CD4-positive, alpha-beta memory T cell (primary cell): ENCODE measurements around the gene PCIF1. TPM values are rescaled to one million over a fixed set of nuclear protein-coding genes. Genes with fewer than 3 reads are reported as not detected.

Source experiments
- CTCF ChIA-PET: fragments of 350-600 bp; sonication (Branson Sonifier 250); formaldehyde crosslinking; loops from one replicate; lab custom pipeline; 2021; ENCODE audit warnings: inconsistent platforms; ENCODE audit not compliant: partially characterized antibody; lab: Charles Lee
- POLR2A ChIA-PET: fragments of 350-600 bp; sonication (Branson Sonifier 250); formaldehyde crosslinking; loops from one replicate; lab custom pipeline; 2021; ENCODE audit not compliant: partially characterized antibody; lab: Charles Lee
- DNase-seq, 5 donors: peaks; one replicate each; pipeline versions ENCODE4 v3.0.0 to v3.0.0-alpha.2; 2020 to 2022; ENCODE audit warnings: mixed read lengths in 1 of 5
- H3K27ac ChIP-seq: one replicate; pipeline ENCODE4 v1.7.0; 2013; ENCODE audit warnings: low read depth, low read length
- H3K27me3 ChIP-seq: 2 replicates; pipeline ENCODE4 v1.7.0; 2013; ENCODE audit warnings: mild to moderate bottlenecking, low read length, moderate library complexity; ENCODE audit not compliant: insufficient read depth
- H3K36me3 ChIP-seq: 2 replicates; pipeline ENCODE4 v1.7.0; 2013; ENCODE audit warnings: mild to moderate bottlenecking, low read length, moderate library complexity; ENCODE audit not compliant: insufficient read depth
- H3K4me1 ChIP-seq: 2 replicates; pipeline ENCODE4 v1.7.0; 2013; ENCODE audit warnings: mild to moderate bottlenecking, low read length, moderate library complexity; ENCODE audit not compliant: insufficient read depth
- H3K4me3 ChIP-seq, 2 donors: one replicate each; pipeline ENCODE4 v1.7.0; 2013; ENCODE audit warnings: low read length in 2 of 2, mild to moderate bottlenecking in 1 of 2
- H3K9me3 ChIP-seq, 2 donors: one replicate each; pipeline ENCODE4 v1.7.0; 2013; ENCODE audit warnings: low read length in 2 of 2, control low read depth in 1 of 2; ENCODE audit not compliant: control insufficient read depth in 1 of 2
- H3K27ac Mint-ChIP-seq, 7 donors: one replicate each; pipeline ENCODE4 v1.8.0; 2020 to 2021; ENCODE audit warnings: mixed read lengths in 7 of 7, mild to moderate bottlenecking in 6 of 7, inconsistent platforms in 3 of 7, moderate library complexity in 3 of 7
- H3K27me3 Mint-ChIP-seq, 2 donors: one replicate each; pipeline ENCODE4 v1.8.0; 2020 to 2021; ENCODE audit warnings: mixed read lengths in 2 of 2
- H3K36me3 Mint-ChIP-seq, 2 donors: one replicate each; pipeline ENCODE4 v1.8.0; 2020 to 2021; ENCODE audit warnings: mixed read lengths in 2 of 2, inconsistent platforms in 1 of 2, mild to moderate bottlenecking in 1 of 2
- H3K4me1 Mint-ChIP-seq, 4 donors: one replicate each; pipeline ENCODE4 v1.8.0; 2020 to 2021; ENCODE audit warnings: mixed read lengths in 4 of 4, mild to moderate bottlenecking in 1 of 4
- H3K4me3 Mint-ChIP-seq, 8 donors: one replicate each; pipeline ENCODE4 v1.8.0; 2020 to 2021; ENCODE audit warnings: mixed read lengths in 8 of 8, mild to moderate bottlenecking in 7 of 8, moderate library complexity in 6 of 8, inconsistent platforms in 3 of 8
- H3K9me3 Mint-ChIP-seq, 8 donors: one replicate each; pipeline ENCODE4 v1.8.0; 2020 to 2021; ENCODE audit warnings: mixed read lengths in 8 of 8, mild to moderate bottlenecking in 5 of 8, inconsistent platforms in 3 of 8, moderate library complexity in 1 of 8
- intact Hi-C: fragments of 100-400 bp; cut with micrococcal nuclease; formaldehyde crosslinking; loops from one replicate; pipeline ENCODE4 v1.15.1; 2023
- polyA plus RNA-seq, 2 donors: library from polyadenylated mRNA; unstranded; fragments of 300-500 nt; fragmentation: Illumina TruSeq; gene quantifications; one replicate each; pipeline ENCODE4 v1.2.3, GENCODE V29; 2021
- total RNA-seq, 2 experiments: library from RNA; stranded (reverse); gene quantifications; one replicate each; pipeline ENCODE4 v1.2.3, GENCODE V29; 2021

Gene PCIF1
- total and polyA plus RNA-seq, 4 experiments from 2014 or later, result 63.1 to 83.4 (median 70.2) TPM

GRCh38 chr20:45935416-45936046 is 1.0 kb downstream of the PCIF1 start:
- peaks cover 35% of the 10 kb centered on the region for H3K4me1 ChIP-seq
- peaks cover 40% of the 10 kb centered on the region for H3K36me3 ChIP-seq
- H3K4me3 Mint-ChIP-seq, result peak overlapping the region; percentile 91 to 99 (median 95)
- peaks cover 25 to 49% of the 10 kb centered on the region in 2 donors for H3K36me3 Mint-ChIP-seq
- peak overlapping the region; percentile 91 to 99 (median 96) for H3K27ac Mint-ChIP-seq
- H3K27me3 ChIP-seq, result no peaks in the 10 kb centered on the region
- H3K27ac ChIP-seq, result peak overlapping the region; percentile 99
- H3K27me3 Mint-ChIP-seq, result no peaks in the 10 kb centered on the region
- intact Hi-C loops, result loop anchor here (1.0 kb wide), 7 partner anchors 44 to 429 kb away; partner anchors contain the start of genes ACOT8, CTSA, NEURL2 and UBE2C
- H3K9me3 ChIP-seq, result no peaks in the 10 kb centered on the region
- ChIA-PET POLR2A (interaction anchor here (0.9 to 7.4 kb wide), 34 partner anchors 10 to 1050 kb away, joined by 3 to 245 read pairs (median 8); partner anchors contain the start of genes ACOT8, CTSA, DNTTIP1 and ELMO2), CTCF (interaction anchor here (2.3 to 8.7 kb wide), 2 partner anchors 35 to 46 kb away, joined by 11 to 91 read pairs; partner anchors contain the start of gene ZNF335)
- H3K9me3 Mint-ChIP-seq, result no peaks in the 10 kb centered on the region
- peaks cover 17 to 49% (median 30%) of the 10 kb centered on the region in 4 donors for H3K4me1 Mint-ChIP-seq
- no peak for DNase-seq
- H3K4me3 ChIP-seq, result peak overlapping the region; percentile 83 to 97

GRCh38 chr20:45937765-45938164 is 3.3 kb downstream of the PCIF1 start:
- Mint-ChIP-seq H3K4me3 (peak overlapping the region in 7 of 8 donors; percentile 32 to 84 (median 61)), H3K4me1 (peaks cover 17 to 49% (median 29%) of the 10 kb centered on the region in 4 donors), H3K36me3 (peaks cover 26 to 53% of the 10 kb centered on the region in 2 donors), H3K9me3 (no peaks in the 10 kb centered on the region), H3K27ac (peak overlapping the region; percentile 75 to 94 (median 78)), H3K27me3 (no peaks in the 10 kb centered on the region)
- Histone ChIP-seq H3K9me3 (no peaks in the 10 kb centered on the region), H3K27me3 (no peaks in the 10 kb centered on the region), H3K4me1 (peaks cover 35% of the 10 kb centered on the region), H3K4me3 (no peak overlapping the region), H3K27ac (no peak overlapping the region), H3K36me3 (peaks cover 51% of the 10 kb centered on the region)
- ChIA-PET POLR2A (interaction anchor here (1.4 to 7.4 kb wide), 7 partner anchors 11 to 146 kb away, joined by 4 to 245 read pairs (median 98); partner anchors contain the start of genes CTSA, DNTTIP1, NEURL2 and SPATA25), CTCF (interaction anchor here (1.2 to 8.7 kb wide), 3 partner anchors 26 to 52 kb away, joined by 3 to 91 read pairs (median 3); partner anchors contain the start of gene ZNF335)
- intact Hi-C loops, result no loop called here
- peak in 1 of 5 donors; percentile 40 for DNase-seq

- intact Hi-C loops, result no loop called here
- Mint-ChIP-seq H3K27me3 (no peaks in the 10 kb centered on the region), H3K27ac (peak overlapping the region in 5 of 7 donors; percentile 75 to 94 (median 84)), H3K9me3 (no peaks in the 10 kb centered on the region), H3K4me1 (peaks cover 12 to 41% (median 24%) of the 10 kb centered on the region in 4 donors), H3K36me3 (peaks cover 31 to 62% of the 10 kb centered on the region in 2 donors), H3K4me3 (no peak overlapping the region)
- Histone ChIP-seq H3K4me1 (peaks cover 28% of the 10 kb centered on the region), H3K36me3 (peaks cover 62% of the 10 kb centered on the region), H3K27ac (no peak overlapping the region), H3K4me3 (no peak overlapping the region), H3K9me3 (no peaks in the 10 kb centered on the region), H3K27me3 (no peaks in the 10 kb centered on the region)
- POLR2A ChIA-PET, result interaction anchor here (0.9 to 7.4 kb wide), 5 partner anchors 9 to 82 kb away, joined by 3 to 245 read pairs (median 8); partner anchors contain the start of genes ACOT8, CTSA, NEURL2 and ZNF335
- CTCF ChIA-PET, result interaction anchor here (1.2 to 8.7 kb wide), 3 partner anchors 25 to 50 kb away, joined by 3 to 91 read pairs (median 3); partner anchors contain the start of gene ZNF335
- DNase-seq, result no peak
These were observed 4.4 kb downstream of the PCIF1 start for GRCh38 chr20:45938727-45939438.

- DNase-seq, result no peak
- POLR2A ChIA-PET, result interaction anchor here (1.5 to 7.4 kb wide), 2 partner anchors 8 to 32 kb away, joined by 4 to 175 read pairs; partner anchors contain the start of gene ZNF335
- Mint-ChIP-seq H3K27me3 (no peaks in the 10 kb centered on the region), H3K9me3 (no peaks in the 10 kb centered on the region), H3K27ac (peak overlapping the region in 1 of 7 donors; percentile 51), H3K4me3 (no peak overlapping the region), H3K4me1 (peaks cover 12 to 40% (median 28%) of the 10 kb centered on the region in 4 donors), H3K36me3 (peaks cover 43 to 67% of the 10 kb centered on the region in 2 donors)
- intact Hi-C loops, result no loop called here
- H3K9me3 ChIP-seq, result no peaks in the 10 kb centered on the region
- H3K36me3 ChIP-seq, result peaks cover 74% of the 10 kb centered on the region
- no peak overlapping the region for H3K27ac ChIP-seq
- H3K27me3 ChIP-seq, result no peaks in the 10 kb centered on the region
- CTCF ChIA-PET, result interaction anchor here (1.3 to 8.7 kb wide), 2 partner anchors 31 to 74 kb away, joined by 3 to 91 read pairs; partner anchors contain the start of gene ZNF335
- H3K4me1 ChIP-seq, result peaks cover 28% of the 10 kb centered on the region
- no peak overlapping the region for H3K4me3 ChIP-seq
These were observed 5.6 kb downstream of the PCIF1 start for GRCh38 chr20:45940053-45940452.

GRCh38 chr20:45940469-45940868 is 6.0 kb downstream of the PCIF1 start:
- no peaks in the 10 kb centered on the region for H3K9me3 ChIP-seq
- POLR2A ChIA-PET, result interaction anchor here (1.5 kb wide), 1 partner anchor 31 kb away, joined by 4 read pairs; the partner anchor contains the start of gene ZNF335
- H3K4me1 ChIP-seq, result peaks cover 28% of the 10 kb centered on the region
- Mint-ChIP-seq H3K9me3 (no peaks in the 10 kb centered on the region), H3K4me1 (peaks cover 10 to 36% (median 26%) of the 10 kb centered on the region in 4 donors), H3K27ac (no peak overlapping the region), H3K36me3 (peaks cover 44 to 67% of the 10 kb centered on the region in 2 donors), H3K4me3 (no peak overlapping the region), H3K27me3 (no peaks in the 10 kb centered on the region)
- no peak overlapping the region for H3K4me3 ChIP-seq
- CTCF ChIA-PET, result interaction anchor here (1.3 to 8.7 kb wide), 2 partner anchors 30 to 74 kb away, joined by 3 to 91 read pairs; partner anchors contain the start of gene ZNF335
- intact Hi-C loops, result no loop called here
- peaks cover 78% of the 10 kb centered on the region for H3K36me3 ChIP-seq
- no peak overlapping the region for H3K27ac ChIP-seq
- no peak for DNase-seq
- H3K27me3 ChIP-seq, result no peaks in the 10 kb centered on the region

GRCh38 chr20:45943613-45944012 is 9.1 kb downstream of the PCIF1 start:
- H3K27ac ChIP-seq, result no peak overlapping the region
- intact Hi-C loops, result no loop called here
- Mint-ChIP-seq H3K36me3 (peaks cover 37 to 77% of the 10 kb centered on the region in 2 donors), H3K27ac (peak overlapping the region in 3 of 7 donors; percentile 12 to 55 (median 51)), H3K27me3 (no peaks in the 10 kb centered on the region), H3K9me3 (no peaks in the 10 kb centered on the region), H3K4me1 (peaks cover 2 to 21% (median 16%) of the 10 kb centered on the region in 4 donors), H3K4me3 (no peak overlapping the region)
- H3K27me3 ChIP-seq, result no peaks in the 10 kb centered on the region
- H3K4me3 ChIP-seq, result no peak overlapping the region
- CTCF ChIA-PET, result interaction anchor here (2.3 kb wide), 1 partner anchor 26 kb away, joined by 7 read pairs; no protein-coding TSS in a partner anchor
- DNase-seq, result no peak
- H3K36me3 ChIP-seq, result peaks cover 73% of the 10 kb centered on the region
- POLR2A ChIA-PET, result interaction anchor here (1.4 to 13.3 kb wide), 3 partner anchors 7 to 111 kb away, joined by 3 to 175 read pairs (median 141); partner anchors contain the start of genes PCIF1 and ZNF335
- H3K9me3 ChIP-seq, result no peaks in the 10 kb centered on the region
- H3K4me1 ChIP-seq, result peaks cover under 1% of the 10 kb centered on the region
